Body of pancreas (tissue), 4 donors: Measurements from ENCODE around the gene APPBP2.

Source experiments
- POLR2A ChIP-seq, 3 donors: fragments of 450-650 bp; IDR thresholded peaks; one replicate each; pipeline ENCODE4 v1.6.1; 2016; ENCODE audit warnings: antibody characterized with exemption in 3 of 3, mild to moderate bottlenecking in 2 of 3
- TF ChIP-seq, protein P1 (sequence below), 7 experiments: fragments of 450-650 bp in 4 of 7; fragments of 200-600 bp in 3 of 7; sonication (generic) in 3 of 7; IDR thresholded peaks; one replicate each; pipeline ENCODE4 v1.5.1; 2016 to 2019; ENCODE audit warnings: antibody characterized with exemption in 7 of 7

DNA sequence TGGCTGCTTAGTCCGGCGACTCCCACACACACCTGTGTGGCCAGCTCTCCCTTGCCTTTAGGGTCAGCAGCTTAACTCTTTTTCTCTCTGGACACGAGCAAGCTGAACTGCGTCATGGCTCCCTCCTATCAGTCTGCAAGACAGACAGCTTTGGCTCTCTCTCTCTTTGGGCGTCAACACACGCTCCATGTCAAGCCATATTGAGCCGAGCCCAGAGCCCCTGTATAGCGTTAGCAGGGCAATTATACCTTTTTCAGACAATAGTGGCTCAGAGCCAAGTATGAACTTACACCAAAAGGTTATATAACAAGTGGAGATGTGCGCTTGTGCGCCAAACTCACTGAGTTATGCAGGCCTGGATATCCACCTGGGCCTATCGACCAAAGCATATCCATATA, 34.8 kb upstream of the APPBP2 start:
- TF ChIP-seq, protein P1, sequence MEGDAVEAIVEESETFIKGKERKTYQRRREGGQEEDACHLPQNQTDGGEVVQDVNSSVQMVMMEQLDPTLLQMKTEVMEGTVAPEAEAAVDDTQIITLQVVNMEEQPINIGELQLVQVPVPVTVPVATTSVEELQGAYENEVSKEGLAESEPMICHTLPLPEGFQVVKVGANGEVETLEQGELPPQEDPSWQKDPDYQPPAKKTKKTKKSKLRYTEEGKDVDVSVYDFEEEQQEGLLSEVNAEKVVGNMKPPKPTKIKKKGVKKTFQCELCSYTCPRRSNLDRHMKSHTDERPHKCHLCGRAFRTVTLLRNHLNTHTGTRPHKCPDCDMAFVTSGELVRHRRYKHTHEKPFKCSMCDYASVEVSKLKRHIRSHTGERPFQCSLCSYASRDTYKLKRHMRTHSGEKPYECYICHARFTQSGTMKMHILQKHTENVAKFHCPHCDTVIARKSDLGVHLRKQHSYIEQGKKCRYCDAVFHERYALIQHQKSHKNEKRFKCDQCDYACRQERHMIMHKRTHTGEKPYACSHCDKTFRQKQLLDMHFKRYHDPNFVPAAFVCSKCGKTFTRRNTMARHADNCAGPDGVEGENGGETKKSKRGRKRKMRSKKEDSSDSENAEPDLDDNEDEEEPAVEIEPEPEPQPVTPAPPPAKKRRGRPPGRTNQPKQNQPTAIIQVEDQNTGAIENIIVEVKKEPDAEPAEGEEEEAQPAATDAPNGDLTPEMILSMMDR (IDR thresholded peaks at IDR 0.05), result no peak
- TF ChIP-seq POLR2A (IDR thresholded peaks at IDR 0.05), result no peak
